ENCODE measurements around the gene TFR2. TPM values are rescaled to one million over a fixed set of nuclear protein-coding genes. Genes with fewer than 3 reads are reported as not detected.

TFR2 gene
- total RNA-seq, 1 experiment from 2014 or later, result 9.1 TPM

- no TSS peak for BruUV-seq (replicated peaks)
- intact Hi-C loops (cut with micrococcal nuclease; ENCODE audit: unreplicated experiment) (loop anchor here (10.0 kb wide), 1 partner anchor 45 kb away; no protein-coding TSS in a partner anchor), in situ Hi-C loops (cut with HindIII; ENCODE audit: low pct_unique_long_range_greater_than_20kb, low sequenced_read_pairs) (no loop called here)
- Histone ChIP-seq H3K27me3 (ENCODE audit: control insufficient read depth, insufficient read depth, low read length) (no peaks in the 10 kb centered on the region), H3K27ac (ENCODE audit: low read length) (peak overlapping the region; percentile 75), H3K9me3 (ENCODE audit: control insufficient read depth, insufficient read depth, low read depth, low read length) (no peaks in the 10 kb centered on the region), H3K4me3 (ENCODE audit: low read depth in 2 of 2, low read length in 2 of 2) (no peak overlapping the region), H3K36me3 (ENCODE audit: control insufficient read depth, insufficient read depth, low read length) (no peaks in the 10 kb centered on the region; the same call in 1 of the 2 replicates), H3K4me1 (ENCODE audit: control insufficient read depth, insufficient read depth, low read length) (peaks cover 57% of the 10 kb centered on the region)
- ATAC-seq (peak; percentile 31), DNase-seq (ENCODE audit: low read depth, low spot score) (no peak)
- TF ChIP-seq REST (IDR thresholded peaks at IDR 0.05; ENCODE audit: insufficient read depth in 1 of 2, low read depth in 2 of 2, low read length in 1 of 2) (no peak), TCF7L2 (IDR thresholded peaks at IDR 0.05; ENCODE audit: low read depth, low read length) (no peak), POLR2AphosphoS5 (IDR thresholded peaks at IDR 0.05; ENCODE audit: low read depth, low read length) (no peak; the same call in 1 of the 2 replicates), SIN3A (IDR thresholded peaks at IDR 0.05; ENCODE audit: borderline replicate concordance, insufficient read depth, low read depth, low read length) (no peak)
- POLR2A ChIA-PET, result interaction anchor here (0.5 to 0.7 kb wide), 2 partner anchors 28 to 211 kb away, joined by 3 to 6 read pairs; no protein-coding TSS in a partner anchor
- CTCF ChIA-PET, result interaction anchor here (0.6 to 1.4 kb wide), 3 partner anchors 35 to 67 kb away, joined by 3 to 8 read pairs (median 6); no protein-coding TSS in a partner anchor
Measured at GRCh38 chr7:100679927-100680575, 38.7 kb upstream of the TFR2 start.

- BruUV-seq (replicated peaks), result no TSS peak
- POLR2A ChIA-PET, result no interaction called here
- no peaks in the 10 kb centered on the region for H3K9me3 ChIP-seq (ENCODE audit: control insufficient read depth, insufficient read depth, low read depth, low read length)
- CTCF ChIA-PET, result interaction anchor here (0.6 kb wide), 3 partner anchors 13 to 62 kb away, joined by 3 to 6 read pairs (median 5); no protein-coding TSS in a partner anchor
- ATAC-seq, result peak; percentile 37
- H3K27ac ChIP-seq (ENCODE audit: low read length), result peak overlapping the region; percentile 75
- intact Hi-C loops (cut with micrococcal nuclease; ENCODE audit: unreplicated experiment) (no loop called here), in situ Hi-C loops (cut with HindIII; ENCODE audit: low pct_unique_long_range_greater_than_20kb, low sequenced_read_pairs) (no loop called here)
- DNase-seq (ENCODE audit: low read depth, low spot score), result no peak
- no peaks in the 10 kb centered on the region for H3K27me3 ChIP-seq (ENCODE audit: control insufficient read depth, insufficient read depth, low read length)
- H3K36me3 ChIP-seq (ENCODE audit: control insufficient read depth, insufficient read depth, low read length), result peaks cover 3% of the 10 kb centered on the region
- TF ChIP-seq CTCF (IDR thresholded peaks at IDR 0.05) (no peak), TCF7L2 (IDR thresholded peaks at IDR 0.05; ENCODE audit: low read depth, low read length) (no peak), SIN3A (IDR thresholded peaks at IDR 0.05; ENCODE audit: borderline replicate concordance, insufficient read depth, low read depth, low read length) (no peak), POLR2AphosphoS5 (IDR thresholded peaks at IDR 0.05; ENCODE audit: low read depth, low read length) (no peak; the same call in 1 of the 2 replicates), REST (IDR thresholded peaks at IDR 0.05; ENCODE audit: insufficient read depth in 1 of 2, low read depth in 2 of 2, low read length in 1 of 2) (no peak)
- peaks cover 57% of the 10 kb centered on the region for H3K4me1 ChIP-seq (ENCODE audit: control insufficient read depth, insufficient read depth, low read length)
- H3K4me3 ChIP-seq (ENCODE audit: low read depth in 2 of 2, low read length in 2 of 2), result no peak overlapping the region
Measured at GRCh38 chr7:100679129-100679926, 38.0 kb upstream of the TFR2 start.
